Stomach (tissue), 4 donors: Measurements from ENCODE around the gene VASH1.

ENCODE experiments used
- CTCF ChIP-seq, 7 experiments: fragments of 450-650 bp in 4 of 7; fragments of 200-600 bp in 3 of 7; sonication (generic) in 3 of 7; IDR thresholded peaks; one replicate each; pipeline ENCODE4 v1.5.1; 2016 to 2019; ENCODE audit warnings: antibody characterized with exemption in 7 of 7, control low read depth in 2 of 7, mild to moderate bottlenecking in 1 of 7
- POLR2AphosphoS5 ChIP-seq, 3 donors: sonication (generic); formaldehyde crosslinking; IDR thresholded peaks; one replicate each; pipeline ENCODE4 v1.6.1; 2016; ENCODE audit warnings: antibody characterized with exemption in 3 of 3

DNA sequence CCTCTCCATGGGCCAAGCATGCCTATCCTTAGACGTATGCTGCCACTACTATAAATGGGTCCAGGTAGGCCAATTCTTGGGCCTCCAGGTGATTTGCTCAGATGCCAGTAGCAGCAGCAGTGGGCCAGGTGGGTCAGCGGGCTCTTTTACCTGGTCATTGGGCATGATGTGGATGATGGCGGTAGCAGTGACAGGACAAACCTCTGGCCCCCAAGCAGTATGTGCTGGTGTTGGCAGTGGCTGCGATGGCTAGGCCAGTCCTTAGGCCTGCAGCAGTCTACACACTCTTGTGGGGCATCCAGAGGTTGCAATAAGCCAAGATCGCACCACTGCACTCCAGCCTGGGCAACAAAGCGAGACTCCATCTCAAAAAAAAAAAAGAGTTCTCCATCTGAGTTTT, 19.1 kb upstream of the VASH1 start:
- no peak for TF ChIP-seq CTCF (IDR thresholded peaks at IDR 0.05)
- no peak for TF ChIP-seq POLR2AphosphoS5 (IDR thresholded peaks at IDR 0.05)
